Transverse colon (tissue), 4 donors: ENCODE measurements around the gene PSMC6. TPM values are rescaled to one million over a fixed set of nuclear protein-coding genes. Genes with fewer than 3 reads are reported as not detected.
A peak's percentile ranks its signal among the peaks of the same experiment; 100 is the strongest.

Experiments used
- DNase-seq: peaks from one replicate; pipeline ENCODE4 v3.0.0-alpha.2; 2019
- H3K27ac ChIP-seq, 4 donors: fragments of 200-600 bp; sonication (generic); 2 replicates each; pipeline ENCODE4 v1.5.1; 2016 to 2018; ENCODE audit warnings: inconsistent platforms in 4 of 4
- H3K27me3 ChIP-seq: fragments of 200-600 bp; sonication (generic); 2 replicates; pipeline ENCODE4 v1.5.1; 2017; ENCODE audit warnings: inconsistent platforms
- H3K36me3 ChIP-seq, 4 donors: fragments of 200-600 bp; sonication (generic); 2 replicates each; pipeline ENCODE4 v1.5.1; 2017 to 2019; ENCODE audit warnings: inconsistent platforms in 4 of 4
- H3K4me1 ChIP-seq, 4 donors: fragments of 200-600 bp; sonication (generic); 2 replicates each; pipeline ENCODE4 v1.5.1; 2017 to 2020; ENCODE audit warnings: inconsistent platforms in 4 of 4
- H3K4me3 ChIP-seq, 4 donors: fragments of 200-600 bp; sonication (generic); 1 replicate in 1 of 4; 2 replicates in 3 of 4; pipeline versions ENCODE4 v1.5.1 to v1.6.1; 2017 to 2019; ENCODE audit warnings: inconsistent platforms in 4 of 4
- H3K9me3 ChIP-seq, 2 donors: fragments of 200-600 bp; sonication (generic); 2 replicates each; pipeline ENCODE4 v1.5.1; 2017 to 2019; ENCODE audit warnings: inconsistent platforms in 2 of 2
- CTCF ChIP-seq, 5 experiments: fragments of 200-600 bp in 3 of 5; fragments of 450-650 bp in 2 of 5; sonication (generic) in 3 of 5; IDR thresholded peaks; 1 replicate in 2 of 5; 2 replicates in 3 of 5; pipeline ENCODE4 v1.5.1; 2016 to 2017; ENCODE audit warnings: antibody characterized with exemption in 5 of 5, inconsistent platforms in 3 of 5, mild to moderate bottlenecking in 2 of 5, moderate library complexity in 1 of 5
- EP300 ChIP-seq: sonication (generic); formaldehyde crosslinking; IDR thresholded peaks from one replicate; pipeline ENCODE4 v1.6.1; 2017; ENCODE audit warnings: antibody characterized with exemption, low read depth
- POLR2A ChIP-seq: fragments of 450-650 bp; IDR thresholded peaks from one replicate; pipeline ENCODE4 v1.6.1; 2016; ENCODE audit warnings: antibody characterized with exemption, mild to moderate bottlenecking, moderate library complexity
- POLR2AphosphoS5 ChIP-seq, 3 donors: sonication (generic); formaldehyde crosslinking; IDR thresholded peaks; one replicate each; pipeline ENCODE4 v1.6.1; 2016; ENCODE audit warnings: antibody characterized with exemption in 3 of 3
- WGBS, 2 donors: methylation state at CpG; one replicate each; pipeline ENCODE4 v1.1.5; 2018; ENCODE audit warnings: low coverage in 1 of 2; 5-methylcytosine and 5-hydroxymethylcytosine counted together
- in situ Hi-C, 4 donors: fragments of 200-750 bp; cut with MboI; loops; one replicate each; pipeline versions ENCODE4 v1.15.0 to v1.15.1; 2017; ENCODE audit warnings: low sequenced_read_pairs in 3 of 4, low pct_ligation_motif_present in 1 of 4, low pct_unique_long_range_greater_than_20kb in 1 of 4
- intact Hi-C: fragments of 100-400 bp; cut with DNase I; formaldehyde crosslinking; loops from one replicate; pipeline ENCODE4 v1.15.1; 2023; ENCODE audit warnings: low total_unique reads
- total RNA-seq, 4 donors: library from RNA; depleted of rRNA; stranded (reverse); fragments of >200 nt; gene quantifications; one replicate each; pipeline ENCODE4 v1.1.0, GENCODE V29; 2016

PSMC6 gene
- total RNA-seq, 4 donors from 2014 or later: 6.8 to 87.8 (median 47.8) TPM

- TF ChIP-seq EP300: no peak
- no peak for TF ChIP-seq CTCF (IDR thresholded peaks at IDR 0.05)
- no peak for TF ChIP-seq POLR2A
- TF ChIP-seq POLR2AphosphoS5 (IDR thresholded peaks at IDR 0.05): no peak
- in situ Hi-C loops (no loop called here), intact Hi-C loops (no loop called here)
- Histone ChIP-seq H3K27ac (no peak overlapping the region), H3K4me3 (no peak overlapping the region), H3K4me1 (peaks cover 6 to 49% (median 13%) of the 10 kb centered on the region in 4 donors), H3K9me3 (no peaks in the 10 kb centered on the region), H3K27me3 (no peaks in the 10 kb centered on the region), H3K36me3 (no peaks in the 10 kb centered on the region)
- no peak for DNase-seq
- WGBS, 2 donors: 65 to 74% methylated on average over 5 of the region's 5 CpGs
These were observed 14.6 kb upstream of the PSMC6 start for GRCh38 chr14:52692248-52692962.

GRCh38 chr14:52693036-52693435 lies 14.0 kb upstream of the PSMC6 start:
- intact Hi-C loops: no loop called here
- H3K27ac ChIP-seq: no peak overlapping the region

GRCh38 chr14:52693532-52693931 lies 13.5 kb upstream of the PSMC6 start:
- no peaks in the 10 kb centered on the region for H3K36me3 ChIP-seq
- H3K27ac ChIP-seq: no peak overlapping the region
- H3K9me3 ChIP-seq: no peaks in the 10 kb centered on the region
- peaks cover 6 to 49% (median 13%) of the 10 kb centered on the region in 4 donors for H3K4me1 ChIP-seq
- no peak for DNase-seq
- intact Hi-C loops (no loop called here), in situ Hi-C loops (no loop called here)
- WGBS, 2 donors: 88 to 95% methylated on average over 7 of the region's 7 CpGs
- TF ChIP-seq EP300 (no peak), POLR2AphosphoS5 (IDR thresholded peaks at IDR 0.05) (no peak), POLR2A (no peak), CTCF (IDR thresholded peaks at IDR 0.05) (no peak)
- no peak overlapping the region for H3K4me3 ChIP-seq
- H3K27me3 ChIP-seq: no peaks in the 10 kb centered on the region

More at GRCh38 chr14:52693036-52693435, 14.0 kb upstream of the PSMC6 start:
- H3K4me1 ChIP-seq: peaks cover 6 to 49% (median 13%) of the 10 kb centered on the region in 4 donors
- no peak overlapping the region for H3K4me3 ChIP-seq
- no peaks in the 10 kb centered on the region for H3K27me3 ChIP-seq
- 73 to 100% methylated on average over 1 to 3 of the region's 3 CpGs for WGBS, 2 donors
- TF ChIP-seq CTCF (IDR thresholded peaks at IDR 0.05) (no peak), POLR2AphosphoS5 (IDR thresholded peaks at IDR 0.05) (no peak), EP300 (no peak), POLR2A (no peak)
- in situ Hi-C loops: no loop called here
- H3K9me3 ChIP-seq: no peaks in the 10 kb centered on the region
- H3K36me3 ChIP-seq: no peaks in the 10 kb centered on the region
- DNase-seq: no peak

- H3K36me3 ChIP-seq: no peaks in the 10 kb centered on the region
- intact Hi-C loops: no loop called here
- peak overlapping the region; percentile 51 to 81 (median 64) for H3K4me3 ChIP-seq
- peak overlapping the region; percentile 92 to 98 (median 94) for H3K27ac ChIP-seq
- WGBS, 2 donors: 2 to 4% methylated on average over 12 to 44 of the region's 46 CpGs
- TF ChIP-seq EP300 (no peak), CTCF (IDR thresholded peaks at IDR 0.05) (peak in 1 of 5 experiments; percentile 21)
- no peaks in the 10 kb centered on the region for H3K27me3 ChIP-seq
- DNase-seq: peak; percentile 64
- peaks cover 6 to 57% (median 14%) of the 10 kb centered on the region in 4 donors for H3K4me1 ChIP-seq
- in situ Hi-C loops: no loop called here
- no peaks in the 10 kb centered on the region for H3K9me3 ChIP-seq
These were observed 12.1 kb upstream of the PSMC6 start for GRCh38 chr14:52694761-52695480.
